Liver (tissue), 9 donors: ENCODE results near the gene GOSR2. TPM values are rescaled to one million over a fixed set of nuclear protein-coding genes. Genes with fewer than 3 reads are reported as not detected.

ENCODE experiments used
- DNase-seq: peaks from one replicate; pipeline ENCODE4 v3.0.0-alpha.2; 2017; ENCODE audit warnings: low spot score
- H3K27ac ChIP-seq, 2 donors: one replicate each; pipeline ENCODE4 v1.7.0; 2013; ENCODE audit warnings: inconsistent platforms in 2 of 2, low read length in 2 of 2, control low read depth in 1 of 2, low read depth in 1 of 2, mild to moderate bottlenecking in 1 of 2
- H3K27me3 ChIP-seq, 4 donors: one replicate each; pipeline versions ENCODE4 v1.6.1 to v1.7.0; 2013; ENCODE audit warnings: low read length in 3 of 4, inconsistent platforms in 1 of 4, mild to moderate bottlenecking in 1 of 4, moderate library complexity in 1 of 4; ENCODE audit not compliant: control insufficient read depth in 4 of 4, insufficient read depth in 4 of 4
- H3K36me3 ChIP-seq, 4 donors: one replicate each; pipeline versions ENCODE4 v1.6.1 to v1.7.0; 2013; ENCODE audit warnings: low read length in 3 of 4, mild to moderate bottlenecking in 3 of 4, low read depth in 1 of 4, moderate library complexity in 1 of 4; ENCODE audit not compliant: control insufficient read depth in 4 of 4, insufficient read depth in 3 of 4
- H3K4me1 ChIP-seq, 4 donors: one replicate each; pipeline versions ENCODE4 v1.6.1 to v1.7.0; 2013; ENCODE audit warnings: low read length in 3 of 4, mild to moderate bottlenecking in 3 of 4, moderate library complexity in 1 of 4; ENCODE audit not compliant: control insufficient read depth in 4 of 4, insufficient read depth in 4 of 4
- H3K4me3 ChIP-seq, 3 donors: one replicate each; pipeline versions ENCODE4 v1.6.1 to v1.7.0; 2013; ENCODE audit warnings: low read length in 3 of 3, control low read depth in 1 of 3, low read depth in 1 of 3, mild to moderate bottlenecking in 1 of 3
- H3K9ac ChIP-seq, 2 donors: one replicate each; pipeline ENCODE4 v1.7.0; 2013; ENCODE audit warnings: low read length in 2 of 2, mild to moderate bottlenecking in 2 of 2, moderate library complexity in 2 of 2, control low read depth in 1 of 2, low read depth in 1 of 2
- H3K9me3 ChIP-seq, 4 donors: one replicate each; pipeline versions ENCODE4 v1.6.1 to v1.7.0; 2013; ENCODE audit warnings: low read length in 3 of 4; ENCODE audit not compliant: control insufficient read depth in 4 of 4
- CTCF ChIP-seq: fragments of 150-350 bp; IDR thresholded peaks from 2 replicates; pipeline ENCODE4 v1.5.1; 2017; ENCODE audit warnings: improper control_type of control experiment, low read depth, low read length; ENCODE audit not compliant: missing input control
- EGR1 ChIP-seq, 2 donors: IDR thresholded peaks; 2 replicates each; pipeline ENCODE4 v1.6.1; 2016 to 2018; ENCODE audit warnings: antibody characterized with exemption in 2 of 2, low read depth in 2 of 2
- FOXA1 ChIP-seq: IDR thresholded peaks from 2 replicates; pipeline ENCODE4 v1.6.1; 2016; ENCODE audit warnings: antibody characterized with exemption
- HNF4A ChIP-seq, 2 donors: conservative IDR thresholded peaks; 2 replicates each; pipeline ENCODE4 v1.6.1; 2016; ENCODE audit warnings: antibody characterized with exemption in 2 of 2, mild to moderate bottlenecking in 2 of 2
- HNF4G ChIP-seq: IDR thresholded peaks from 2 replicates; pipeline ENCODE4 v1.6.1; 2016; ENCODE audit warnings: antibody characterized with exemption
- JUND ChIP-seq, 2 donors: IDR thresholded peaks; 2 replicates each; pipeline ENCODE4 v1.6.1; 2016; ENCODE audit warnings: antibody characterized with exemption in 2 of 2
- NR2F2 ChIP-seq: IDR thresholded peaks from 2 replicates; pipeline ENCODE4 v1.6.1; 2016; ENCODE audit warnings: antibody characterized with exemption
- RAD21 ChIP-seq, 2 donors: IDR thresholded peaks; 2 replicates each; pipeline ENCODE4 v1.6.1; 2016; ENCODE audit warnings: antibody characterized with exemption in 2 of 2, mild to moderate bottlenecking in 2 of 2
- REST ChIP-seq: IDR thresholded peaks from 2 replicates; pipeline ENCODE4 v1.6.1; 2016; ENCODE audit warnings: antibody characterized with exemption, mild to moderate bottlenecking
- SP1 ChIP-seq: IDR thresholded peaks from 2 replicates; pipeline ENCODE4 v1.6.1; 2018; ENCODE audit warnings: antibody characterized with exemption, mild to moderate bottlenecking
- YY1 ChIP-seq: IDR thresholded peaks from 2 replicates; pipeline ENCODE4 v1.6.1; 2016; ENCODE audit warnings: antibody characterized with exemption, mild to moderate bottlenecking
- ZBTB33 ChIP-seq: IDR thresholded peaks from 2 replicates; pipeline ENCODE4 v1.6.1; 2016; ENCODE audit warnings: antibody characterized with exemption
- WGBS: extraction: QIAGEN DNeasy Blood & Tissue Kit; methylation state at CpG from one replicate; pipeline ENCODE4 v1.1.7; 2013; 5-methylcytosine and 5-hydroxymethylcytosine counted together
- polyA plus RNA-seq, 2 donors: library from polyadenylated mRNA; stranded (reverse) in 1 of 2; unstranded in 1 of 2; fragments of 200-250 nt in 1 of 2; fragments of >200 nt in 1 of 2; fragmentation: Nextera tagmentation in 1 of 2; extraction: Ambion mirVana in 1 of 2; gene quantifications; one replicate each; pipeline versions ENCODE4 v1.2.1 to v1.2.3, GENCODE V29; 2013 to 2015
- total RNA-seq, 2 donors: library from RNA; depleted of rRNA; stranded (reverse); fragments of >200 nt; gene quantifications; one replicate each; pipeline ENCODE4 v1.2.3, GENCODE V29; 2014
- donor health status: healthy.
- donor health status: healthy.
- donor health status: healthy.
- donor health status: healthy.
- donor health status: healthy.

GOSR2 gene
- total and polyA plus RNA-seq, 4 donors = 19.9 to 43.8 (median 21.0) TPM

GRCh38 chr17:46986366-46986765 lies 63.4 kb downstream of the GOSR2 start:
- Histone ChIP-seq H3K27ac (no peak overlapping the region), H3K4me1 (peaks cover 5 to 13% (median 9%) of the 10 kb centered on the region in 4 donors)
- whole genome bisulfite sequencing = 91% methylated on average over 7 of the region's 7 CpGs

More at GRCh38 chr17:46986366-46986765, 63.4 kb downstream of the GOSR2 start:
- H3K4me3 ChIP-seq = no peak overlapping the region
- no peak overlapping the region for H3K9ac ChIP-seq
- TF ChIP-seq REST = no peak
- TF ChIP-seq FOXA1 = no peak
- TF ChIP-seq NR2F2 = no peak
- no peak for TF ChIP-seq YY1
- no peak for TF ChIP-seq JUND (IDR thresholded peaks at IDR 0.05)
- no peak for TF ChIP-seq EGR1 (IDR thresholded peaks at IDR 0.05; ENCODE audit: low read depth in 2 of 2)
- TF ChIP-seq HNF4A (conservative IDR thresholded peaks at IDR 0.05) = no peak
- TF ChIP-seq RAD21 (IDR thresholded peaks at IDR 0.05) = no peak
- TF ChIP-seq HNF4G = no peak
- TF ChIP-seq CTCF = no peak
- no peak for TF ChIP-seq ZBTB33
- TF ChIP-seq SP1 = no peak
- no peaks in the 10 kb centered on the region for H3K27me3 ChIP-seq
- H3K36me3 ChIP-seq = no peaks in the 10 kb centered on the region
- DNase-seq = no peak
- no peaks in the 10 kb centered on the region for H3K9me3 ChIP-seq
